Activated CD4-positive, alpha-beta T cell treated with anti-CD3 and anti-CD28 coated beads for 1 hour (primary cell): ENCODE measurements around the gene AMER1.
"Not testable (repeated sequence)": the region's sequence is repeated elsewhere in the genome, so short reads cannot be mapped to it uniquely, and the experiment has no call there.

Experiments used
- DNase-seq: peaks from one replicate; pipeline ENCODE4 v3.0.0-alpha.2; 2020

The AMER1 gene

DNA sequence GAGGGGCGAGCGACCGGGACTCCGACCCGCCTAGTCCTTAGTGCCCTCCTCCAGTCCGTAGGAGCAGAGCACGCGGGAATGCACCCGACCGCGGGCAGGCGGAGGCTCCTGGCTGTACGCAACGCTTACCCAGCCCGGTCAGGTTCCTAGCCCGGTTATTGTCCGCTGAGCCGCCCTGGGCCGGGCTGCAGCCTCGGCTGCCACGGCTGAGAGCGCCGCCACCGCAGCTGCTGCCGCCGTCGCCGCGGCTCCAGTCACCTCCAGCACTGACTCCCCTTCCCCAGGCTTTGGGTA lies at the start of gene AMER1:
AMER1 (minus strand) TSS at position 268 of the 294 bp plus-strand sequence. CDS start 12,422 bp downstream, outside the sequence.
- no peak for DNase-seq

- DNase-seq, result no peak
These were observed 24.8 kb upstream of the AMER1 start, which contains the start of gene ASB12 for GRCh38 chrX:64230123-64230970. Gene ASB12, minus strand, starts transcription at chrX:64230607. Its CDS starts 4,957 bp downstream, at chrX:64225650.

DNA sequence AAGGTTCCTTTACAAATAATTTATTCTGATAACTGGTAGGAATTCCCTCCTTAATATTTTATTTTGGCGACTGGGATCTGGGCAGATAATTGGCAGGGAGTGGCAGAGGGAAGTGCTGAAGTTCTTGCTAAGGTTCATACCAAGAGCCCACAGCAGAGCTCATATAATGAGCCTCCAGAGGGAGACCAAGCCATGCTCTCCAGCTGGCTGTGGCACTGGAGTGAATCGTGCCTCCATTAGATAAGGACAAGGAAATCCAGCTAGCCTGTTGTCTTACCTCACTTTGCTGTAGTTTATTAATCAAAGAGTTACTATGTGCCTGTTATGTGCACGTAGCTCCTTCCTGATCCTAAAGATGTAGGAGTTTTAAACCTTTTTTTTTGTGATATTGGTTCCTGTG lies 23.6 kb upstream of the AMER1 start:
- DNase-seq, result no peak

DNA sequence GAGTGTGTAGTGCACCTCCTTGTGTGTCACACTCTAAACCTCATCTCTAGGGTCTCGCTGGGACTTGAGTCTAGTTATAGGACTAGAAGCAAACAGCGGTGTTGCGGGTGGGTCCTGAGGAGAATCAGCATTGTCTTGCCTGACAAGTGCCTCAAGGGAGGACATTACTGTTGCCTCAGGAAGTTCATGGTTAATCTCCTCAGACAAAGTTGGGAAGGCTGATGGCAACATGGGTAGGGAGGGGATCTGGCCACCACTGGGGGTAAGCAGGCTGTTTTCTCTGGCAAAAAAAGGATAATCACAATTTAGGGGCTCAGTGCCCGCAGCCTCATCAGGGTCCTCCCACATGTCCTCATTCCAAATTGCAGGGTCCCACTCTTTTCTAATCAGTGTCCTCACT lies 12.5 kb upstream of the AMER1 start:
- DNase-seq, result no peak

GRCh38 chrX:64213989-64214388 lies 8.5 kb upstream of the AMER1 start:
- not testable (repeated sequence) for DNase-seq

GRCh38 chrX:64206556-64207162 lies 1.2 kb upstream of the AMER1 start:
- DNase-seq, result no peak

DNA sequence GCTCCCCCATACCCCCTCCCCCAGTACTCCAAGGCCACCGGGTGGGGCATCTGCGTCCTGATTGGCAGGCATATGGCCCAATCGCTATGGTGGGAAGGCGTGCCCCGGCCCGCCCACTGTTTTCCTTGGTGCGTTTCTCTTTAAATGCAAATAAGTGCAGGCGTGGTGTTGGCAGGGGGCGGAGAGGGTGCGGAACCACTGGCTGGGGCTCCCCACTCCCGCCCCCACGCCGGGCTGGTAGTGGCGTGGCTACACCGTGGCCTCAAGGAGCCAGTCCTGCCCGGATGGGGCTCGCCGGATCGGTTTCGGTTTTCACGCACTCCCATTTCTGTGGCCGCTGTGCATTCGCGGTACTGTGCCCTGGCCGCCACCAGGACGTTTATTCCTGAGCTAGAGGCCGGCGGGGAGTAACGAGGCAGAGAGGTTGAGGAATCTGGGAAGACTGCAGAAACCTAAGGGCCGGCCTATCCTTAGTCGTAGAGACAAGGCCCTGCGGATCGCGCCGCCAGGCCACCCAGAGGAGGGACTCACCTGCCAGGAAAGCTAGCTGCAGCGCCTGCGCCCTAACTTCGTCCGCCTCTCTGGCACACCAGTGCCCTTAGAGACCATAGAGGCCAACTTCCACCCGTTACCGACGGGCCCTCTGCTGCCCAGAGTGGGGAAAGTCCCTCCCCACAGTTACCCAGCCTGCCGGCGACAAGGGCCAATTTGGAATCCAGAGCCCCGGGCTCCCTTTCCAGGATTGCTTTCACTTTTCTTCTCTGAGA lies 410 bp upstream of the AMER1 start:
- peak; percentile 80 for DNase-seq

- DNase-seq, result no peak
These were observed 637 bp downstream of the AMER1 start for GRCh38 chrX:64204701-64205440.

DNA sequence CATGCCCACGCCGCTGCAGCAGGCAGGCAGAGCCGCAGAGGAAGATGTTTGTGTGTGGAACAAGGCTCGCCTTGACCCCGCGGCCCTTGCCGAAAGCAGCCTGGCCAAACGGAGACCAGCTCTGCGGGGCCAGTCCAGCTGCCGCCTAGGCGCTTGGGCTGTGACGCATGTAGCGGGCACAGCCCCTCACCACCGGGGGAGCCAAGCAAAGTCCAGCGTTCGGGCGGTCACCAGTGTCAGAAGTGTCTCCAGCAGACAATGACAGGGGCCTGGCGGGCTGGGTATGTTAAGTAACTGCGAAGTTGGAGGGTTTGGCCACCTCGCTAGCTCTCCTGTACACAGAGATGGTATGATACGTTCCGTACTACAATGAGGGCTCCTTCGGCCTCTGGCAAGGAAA lies 1.3 kb downstream of the AMER1 start:
- no peak for DNase-seq

DNA sequence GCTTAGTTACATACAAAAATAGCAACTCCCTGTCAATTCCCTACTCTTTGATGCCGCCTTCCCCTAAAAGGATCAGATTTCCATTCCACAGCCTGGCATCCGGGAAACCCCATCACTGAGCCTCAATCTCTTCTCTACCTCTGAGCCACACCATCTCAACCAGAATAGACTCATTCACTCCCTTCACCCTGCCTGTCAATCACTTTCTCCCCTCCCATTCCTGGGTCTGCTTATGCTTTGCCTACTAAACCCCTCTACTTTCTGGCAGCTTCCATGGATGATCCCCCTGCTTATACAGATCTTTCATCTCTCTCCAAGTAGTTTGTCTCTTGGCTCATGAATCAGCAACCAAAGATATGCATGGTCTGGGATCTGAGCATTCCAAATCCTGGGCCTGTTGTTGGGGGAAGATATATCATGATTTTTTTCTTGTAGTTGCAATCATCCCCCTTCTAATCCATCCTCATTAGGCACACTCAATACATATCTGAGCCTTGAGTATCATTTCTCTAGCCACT lies 2.6 kb downstream of the AMER1 start:
- DNase-seq, result no peak

GRCh38 chrX:64198036-64198435 lies 7.5 kb downstream of the AMER1 start:
- no peak for DNase-seq

GRCh38 chrX:64196606-64197005 lies 8.9 kb downstream of the AMER1 start:
- no peak for DNase-seq

DNA sequence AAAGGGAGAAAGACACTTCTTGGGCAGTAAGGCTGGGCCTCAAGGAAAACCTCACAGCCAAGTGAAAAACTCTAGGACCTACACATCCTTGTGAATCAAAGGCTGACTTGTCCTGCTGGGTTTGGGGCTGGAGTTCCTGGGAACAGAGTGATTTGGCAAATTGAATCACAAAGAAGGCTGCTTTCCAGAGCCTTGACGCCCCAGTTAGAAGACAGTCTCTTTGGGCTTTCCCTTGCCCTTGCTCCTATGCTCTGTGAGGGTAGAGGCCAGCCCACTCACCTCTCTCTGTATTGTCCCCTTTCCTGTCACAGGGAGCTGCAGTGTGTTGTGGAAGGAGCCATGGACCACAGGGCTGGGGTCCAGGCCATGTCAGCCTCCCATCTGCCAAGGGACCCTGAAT lies 9.6 kb downstream of the AMER1 start:
- DNase-seq, result no peak

DNA sequence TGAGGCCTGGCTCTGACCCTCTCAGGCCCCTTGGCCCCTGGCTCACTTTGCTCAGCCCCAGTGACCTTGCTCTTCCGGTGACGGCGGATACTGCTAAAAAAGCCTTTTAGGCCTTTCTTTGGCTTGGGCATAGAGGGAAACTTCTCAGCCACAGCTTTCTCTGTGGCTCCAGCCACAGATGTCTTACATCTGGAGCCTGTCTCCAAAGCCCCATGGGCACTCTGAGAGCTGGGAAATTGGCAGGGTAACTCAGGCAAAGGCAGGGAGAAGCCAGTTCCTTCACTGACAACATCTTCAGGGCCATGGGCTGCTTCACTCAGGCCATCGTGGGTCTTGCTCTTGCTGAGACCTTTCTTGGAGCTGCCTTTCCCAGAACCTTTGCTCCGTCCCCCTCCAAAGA lies 12.8 kb downstream of the AMER1 start:
- no peak for DNase-seq

GRCh38 chrX:64192040-64192439 lies 13.5 kb downstream of the AMER1 start:
- no peak for DNase-seq

GRCh38 chrX:64191281-64192010 lies 14.1 kb downstream of the AMER1 start:
- no peak for DNase-seq

DNA sequence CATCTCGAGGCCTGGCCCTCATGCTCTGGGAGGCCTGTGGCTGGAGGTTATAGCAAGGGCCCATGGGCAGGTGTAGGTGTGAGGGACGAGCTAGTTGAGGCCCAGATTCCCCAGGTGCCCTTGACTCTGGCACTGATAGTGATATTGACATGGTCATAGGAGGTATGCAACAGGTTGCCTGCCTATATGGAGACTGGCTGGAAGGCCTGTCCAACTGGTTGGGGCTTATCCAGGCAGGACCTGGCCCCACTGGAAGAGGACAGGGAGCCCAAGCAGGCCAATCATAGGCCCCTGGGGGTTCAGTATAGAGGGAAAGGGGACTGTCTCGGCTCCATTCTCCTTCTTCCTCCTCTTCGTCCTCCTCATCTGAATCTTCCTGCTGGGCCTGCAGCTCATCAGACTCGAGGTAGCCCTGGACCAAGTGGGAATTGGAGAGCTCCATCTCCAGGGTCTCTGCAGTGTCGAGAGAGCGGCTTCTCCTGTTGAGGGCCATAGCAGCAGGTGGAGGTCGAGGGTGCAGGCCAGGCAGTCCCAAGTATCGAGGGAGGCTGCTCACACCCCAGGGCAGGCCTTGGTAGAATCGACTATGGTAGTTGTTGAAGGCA lies 15.3 kb downstream of the AMER1 start:
- no peak for DNase-seq

DNA sequence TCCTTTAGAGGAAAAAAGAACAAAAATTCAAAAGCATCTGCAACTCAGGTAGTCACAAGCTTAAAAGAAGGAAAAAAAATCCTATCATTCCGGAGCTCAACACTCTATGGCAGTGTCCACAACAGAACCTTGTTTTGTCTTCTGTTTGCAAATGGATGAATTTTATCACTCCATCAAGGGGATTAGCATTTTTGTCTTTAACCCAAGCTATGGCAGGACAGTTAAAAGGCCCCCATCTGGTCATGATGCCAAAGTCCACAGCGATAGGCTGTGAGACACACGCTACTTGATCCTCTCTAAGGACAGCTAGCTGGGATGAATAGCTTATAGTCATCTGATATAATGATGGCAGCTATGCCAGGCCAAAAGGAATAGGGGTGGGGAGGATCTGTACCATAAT lies 16.6 kb downstream of the AMER1 start:
- no peak for DNase-seq

DNA sequence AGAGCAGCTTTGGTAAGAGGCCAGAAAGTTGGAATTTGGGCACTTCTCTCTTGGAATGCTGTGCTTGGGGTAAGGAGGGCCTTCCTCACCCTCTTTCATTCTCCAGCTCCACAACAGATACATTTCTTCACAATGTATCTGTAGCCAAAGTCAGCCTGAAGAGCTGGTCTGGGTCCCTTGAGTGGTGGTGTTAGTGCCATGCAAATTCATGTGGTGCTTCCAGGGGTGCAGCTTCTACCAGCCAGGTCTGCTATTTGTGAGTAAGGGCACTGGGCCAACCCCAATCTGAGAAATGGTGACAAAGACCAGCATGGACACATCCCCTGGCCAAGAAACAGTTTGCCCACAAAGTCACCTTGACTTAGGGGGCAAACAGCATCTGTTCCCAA lies 17.8 kb downstream of the AMER1 start:
- DNase-seq, result no peak

DNA sequence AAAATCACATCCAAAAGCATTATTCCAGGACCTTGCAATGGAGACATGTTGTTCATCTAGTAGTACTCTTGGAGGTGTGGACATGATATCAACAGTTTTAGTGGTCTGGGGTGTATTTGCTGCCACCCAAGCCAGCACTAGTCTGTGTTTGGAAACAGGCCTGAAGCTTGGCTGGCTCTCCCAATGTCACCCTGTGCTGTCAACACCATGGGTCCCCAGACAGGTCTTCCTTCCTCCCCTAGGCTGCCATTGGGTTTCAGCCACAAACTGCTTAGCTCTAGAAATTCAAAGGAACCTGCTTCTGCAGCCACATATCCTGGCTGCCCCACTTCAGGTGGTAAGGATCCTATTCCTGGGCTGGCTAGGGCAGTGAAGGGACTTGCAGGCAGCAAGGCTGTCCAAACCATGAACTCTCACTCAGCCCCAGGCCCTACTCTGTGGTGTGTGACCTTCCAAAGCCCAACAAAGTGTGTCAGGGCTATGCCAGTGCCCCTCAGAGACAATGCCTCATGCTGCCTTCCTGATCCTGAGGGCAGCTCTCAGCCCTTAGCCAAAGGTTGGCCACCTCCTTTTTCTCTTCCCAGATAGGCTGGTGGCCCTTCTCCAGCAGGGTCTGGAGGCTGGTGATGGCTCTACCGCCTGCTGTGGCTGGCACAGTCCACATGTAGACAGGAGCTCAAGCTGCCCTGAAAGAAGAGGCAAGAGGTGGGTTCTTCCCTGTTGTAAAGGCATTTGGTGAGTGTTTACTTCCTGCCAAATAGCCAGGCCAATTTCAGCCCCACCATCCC lies 18.3 kb downstream of the AMER1 start:
- DNase-seq, result no peak

- DNase-seq, result no peak
These were observed 21.1 kb downstream of the AMER1 start for GRCh38 chrX:64184396-64184795.
